NCI-H187 treated with DMSO at 0.1 percent for 48 hours (cell line): Measurements from ENCODE around the gene SMC4.
"Not testable (repeated sequence)": the region's sequence is repeated elsewhere in the genome, so short reads cannot be mapped to it uniquely, and the experiment has no call there.

Experiments
- DNase-seq: peaks from one replicate; lab custom pipeline; 2025; lab: John Stamatoyannopoulos, UW

Gene SMC4

DNA sequence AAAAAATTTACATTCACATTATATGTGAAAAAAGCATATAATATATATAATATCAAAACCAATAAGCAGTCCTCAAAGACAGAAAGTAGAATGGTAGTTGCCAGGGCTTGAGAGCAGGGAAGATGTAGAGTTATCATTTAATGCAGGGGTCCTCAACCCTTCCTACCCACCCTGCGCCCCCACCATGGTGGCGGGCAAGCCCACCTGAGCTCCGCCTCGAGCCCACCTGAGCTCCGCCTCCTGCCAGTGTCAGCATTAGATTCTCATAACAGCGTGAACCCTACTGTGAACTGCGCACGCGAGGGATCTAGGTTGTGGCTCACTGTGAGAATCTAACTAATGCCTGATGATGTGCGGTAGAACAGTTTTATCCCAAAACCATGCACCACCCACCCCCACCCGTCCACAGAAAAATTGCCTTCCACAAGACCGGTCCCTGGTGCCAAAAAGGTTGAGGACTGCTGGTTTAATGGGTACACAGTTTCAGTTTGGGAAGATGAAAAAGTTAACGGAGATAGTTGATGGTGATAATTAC lies 47.1 kb downstream of the SMC4 start:
- DNase-seq, result no peak

- DNase-seq, result no peak
These were observed 48.1 kb downstream of the SMC4 start for GRCh38 chr3:160447544-160447943.

DNA sequence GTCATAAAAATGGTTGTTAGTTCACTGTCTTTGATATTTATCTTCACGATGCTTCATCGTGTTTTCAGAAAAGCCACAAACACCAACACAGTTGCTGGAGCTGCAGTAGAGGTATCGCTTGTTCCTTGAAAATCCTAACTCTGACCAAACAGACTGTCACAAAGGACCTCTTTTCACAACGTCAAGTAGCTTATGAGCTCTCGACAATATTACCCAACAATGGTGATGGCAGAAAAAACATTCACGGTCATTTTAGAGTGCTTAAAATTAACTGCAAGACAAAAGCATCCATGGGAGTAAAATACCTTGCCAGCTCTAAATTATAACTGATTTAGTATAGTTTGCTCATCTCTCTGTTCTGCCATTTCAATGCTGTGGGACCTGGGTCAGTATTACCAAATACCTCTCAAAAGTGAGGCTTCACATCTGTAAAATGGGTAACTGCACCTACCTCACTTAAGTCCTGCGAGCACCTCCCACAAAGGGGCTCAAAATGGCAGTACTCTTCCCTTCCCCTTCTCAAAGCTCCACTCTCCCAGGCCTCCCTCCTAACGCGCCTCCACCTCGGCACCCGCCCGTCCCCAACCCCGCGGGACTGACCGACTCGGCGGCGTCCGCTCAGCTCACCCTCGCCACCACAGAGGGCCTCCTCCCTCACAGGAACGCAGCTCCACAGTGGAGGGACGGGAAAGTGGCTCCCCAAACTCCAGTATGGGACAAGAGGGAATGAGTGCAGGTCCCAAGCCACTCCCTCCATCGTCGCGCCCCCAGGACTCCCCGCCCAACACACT lies 49.6 kb downstream of the SMC4 start:
- no peak for DNase-seq

DNA sequence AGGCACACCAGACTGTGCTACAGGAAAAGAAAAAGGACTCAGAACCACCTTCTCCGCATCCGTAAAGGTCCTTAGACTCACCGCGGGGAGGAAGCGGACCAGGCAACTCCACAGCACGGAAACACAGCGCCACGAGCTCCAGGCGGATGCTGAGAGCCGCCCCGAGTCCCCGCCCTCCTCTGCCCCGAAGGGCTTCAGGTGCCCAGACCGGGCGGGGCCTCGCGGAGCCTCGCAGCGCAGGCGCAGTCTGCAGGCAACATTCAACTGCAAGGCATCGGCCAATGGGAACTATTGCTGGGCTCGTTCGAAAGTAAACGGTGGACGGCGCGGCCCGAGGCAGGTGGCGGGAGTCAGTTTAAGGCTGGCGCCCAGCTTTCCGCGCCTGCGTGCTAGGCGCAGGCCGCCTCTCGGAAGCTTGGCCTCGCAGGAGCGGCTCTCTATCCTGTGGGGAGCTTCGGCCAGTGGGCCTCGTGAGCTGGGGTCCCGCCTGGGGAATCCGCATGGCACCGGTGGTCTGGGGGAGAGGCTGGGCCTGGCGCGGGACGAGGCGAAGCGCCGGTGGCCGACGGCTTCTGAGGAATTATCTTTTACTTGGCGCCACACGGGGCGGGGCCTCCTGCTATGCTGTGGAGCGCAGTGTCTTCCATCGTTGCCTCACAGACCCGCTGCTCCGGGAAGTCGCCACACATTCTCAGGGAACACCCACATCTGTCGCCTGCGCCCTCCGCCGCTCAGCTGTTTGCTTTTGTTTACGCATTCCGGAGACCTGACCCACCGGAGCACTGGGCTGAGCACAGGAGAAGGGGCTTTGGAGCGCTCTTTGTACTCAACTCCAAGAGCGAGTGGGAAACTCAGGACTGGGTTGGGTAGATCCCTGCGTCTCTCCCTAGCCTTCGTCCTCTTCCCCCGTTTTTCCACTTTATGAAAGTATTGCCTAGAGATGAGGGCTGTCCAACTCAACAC lies 50.5 kb downstream of the SMC4 start, which contains the start of gene TRIM59:
Gene TRIM59, minus strand, starts transcription at position 151 of the 963 bp plus-strand sequence. CDS start 10,603 bp downstream, outside the sequence.
- peak; percentile 28 for DNase-seq

DNA sequence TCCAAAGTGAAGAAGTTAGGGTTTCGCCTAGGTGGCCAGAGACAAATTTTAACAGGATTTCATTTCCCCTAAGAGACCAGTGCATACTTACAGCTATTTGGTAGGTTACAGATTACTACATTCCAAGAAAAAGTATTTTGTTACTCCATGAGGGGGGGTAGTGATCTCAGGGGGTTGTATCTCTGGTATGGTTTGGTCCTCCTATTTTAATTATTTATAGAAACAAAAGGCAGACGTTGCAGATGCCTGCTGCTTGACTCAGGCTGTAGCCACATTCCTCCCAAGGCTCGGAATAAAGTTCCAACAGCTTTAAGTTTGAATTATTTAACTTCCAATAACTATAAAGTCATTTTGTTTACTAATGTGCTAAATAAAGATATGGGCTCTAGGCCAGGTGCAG lies 51.4 kb downstream of the SMC4 start:
- DNase-seq, result no peak

- no peak for DNase-seq
These were observed 52.2 kb downstream of the SMC4 start for GRCh38 chr3:160451602-160452001.

- not testable (repeated sequence) for DNase-seq
These were observed 52.8 kb downstream of the SMC4 start for GRCh38 chr3:160452251-160452650.

DNA sequence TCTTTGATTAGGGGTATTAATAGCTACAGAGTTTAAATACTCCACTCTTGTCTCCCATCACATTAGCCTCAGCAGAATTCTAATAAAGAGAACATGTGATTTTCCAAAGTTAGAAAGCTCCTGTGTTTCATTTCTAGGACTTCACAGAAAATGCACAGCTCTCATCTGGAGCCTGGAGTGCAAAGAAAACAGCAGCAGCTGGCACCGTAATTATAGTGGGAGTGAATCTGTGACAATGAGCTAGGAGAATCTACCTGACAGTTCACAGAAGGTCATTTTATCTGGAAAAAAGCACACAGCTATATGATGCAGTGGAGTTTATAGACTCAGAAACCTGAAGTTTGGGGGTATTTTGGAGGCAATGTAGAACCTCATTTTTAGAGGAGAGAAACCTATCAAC lies 55.5 kb downstream of the SMC4 start:
- no peak for DNase-seq

DNA sequence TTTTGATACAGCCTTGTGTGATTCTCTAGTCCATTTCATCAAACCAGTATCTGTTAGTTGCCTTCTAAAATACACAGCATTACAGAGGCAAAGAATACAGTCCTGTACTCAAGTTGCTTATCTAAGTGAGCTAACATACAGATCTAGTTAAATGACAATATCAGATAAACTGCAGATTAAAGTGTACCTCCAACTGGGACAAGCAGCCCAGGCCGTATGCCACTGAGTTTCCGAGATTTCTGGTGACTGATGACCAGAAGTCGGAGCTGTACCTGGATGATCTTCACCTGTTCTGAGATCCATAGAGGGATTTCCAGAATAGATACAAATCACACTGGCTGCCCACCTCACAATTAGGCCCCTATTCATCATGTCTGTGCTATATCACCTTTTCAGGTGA lies 56.4 kb downstream of the SMC4 start:
- DNase-seq, result no peak

- DNase-seq, result no peak
These were observed 58.7 kb downstream of the SMC4 start for GRCh38 chr3:160458151-160458550.

DNA sequence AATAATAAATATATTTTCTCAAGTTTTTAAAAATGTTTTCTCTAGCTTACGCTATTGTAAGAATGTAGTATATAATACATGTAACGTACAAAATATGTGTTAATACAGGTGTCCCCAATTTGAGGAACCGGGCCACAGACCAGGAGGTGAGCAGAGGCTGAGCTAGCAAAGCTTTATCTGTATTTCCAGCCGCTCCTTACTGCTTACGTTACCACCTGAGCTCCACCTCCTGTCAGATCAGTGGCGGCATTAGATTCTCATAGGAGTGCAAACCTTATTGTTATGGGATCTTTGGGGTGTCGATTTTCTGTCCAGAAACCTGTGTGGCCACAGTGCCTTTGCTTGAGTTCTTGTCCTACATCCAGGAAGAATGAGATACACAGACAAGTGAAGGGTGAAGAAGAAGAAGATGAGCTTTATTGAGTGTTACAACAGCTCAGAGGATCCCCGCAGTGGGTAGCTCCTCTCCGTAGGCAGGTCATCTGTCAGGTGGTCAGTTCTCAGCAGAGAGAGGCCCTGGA lies 60.1 kb downstream of the SMC4 start:
- no peak for DNase-seq

DNA sequence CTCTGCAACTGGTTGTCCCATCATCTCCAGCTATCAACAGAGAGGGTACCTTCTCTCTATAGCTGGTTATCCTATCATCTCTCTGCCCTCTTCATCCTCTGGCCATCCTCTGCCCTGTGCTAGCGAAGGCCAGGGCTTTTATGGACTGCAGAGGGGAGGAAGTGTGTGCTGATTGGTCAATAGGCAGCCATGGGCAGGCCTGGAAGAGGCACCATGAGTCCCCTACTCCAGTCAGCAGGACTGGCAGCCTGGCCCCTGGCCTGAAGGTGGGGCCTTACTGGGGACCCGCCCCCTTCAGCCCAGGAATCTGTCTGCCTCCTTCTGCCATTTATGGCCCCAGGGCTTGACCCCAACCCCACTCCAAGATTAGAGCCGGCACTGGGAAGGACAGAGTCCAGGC lies 60.6 kb downstream of the SMC4 start:
- no peak for DNase-seq

DNA sequence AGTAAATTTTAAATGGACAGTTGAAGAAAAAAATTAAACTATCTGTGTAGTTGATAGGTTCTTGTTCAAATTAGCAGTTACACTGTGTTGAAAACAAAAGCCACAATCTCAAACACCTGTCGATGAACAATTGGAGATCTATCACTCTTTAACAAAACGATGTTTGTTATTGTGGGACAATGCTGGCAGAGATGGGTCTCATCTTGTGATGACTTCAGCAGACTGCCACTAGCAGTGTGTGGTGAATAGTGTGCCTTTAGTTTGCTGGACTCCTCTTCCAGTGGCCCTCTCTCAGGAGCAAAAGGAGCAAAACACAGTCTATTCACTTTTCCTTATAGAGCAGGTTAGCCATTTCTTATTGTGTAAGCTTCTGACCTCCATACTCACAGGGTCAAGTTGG lies 64.9 kb downstream of the SMC4 start:
- DNase-seq, result no peak

- no peak for DNase-seq
These were observed 65.5 kb downstream of the SMC4 start for GRCh38 chr3:160464971-160465370.

GRCh38 chr3:160470181-160470580 lies 70.7 kb downstream of the SMC4 start:
- DNase-seq, result no peak

- no peak for DNase-seq
These were observed 72.4 kb downstream of the SMC4 start for GRCh38 chr3:160471892-160472291.

- DNase-seq, result no peak
These were observed 72.9 kb downstream of the SMC4 start for GRCh38 chr3:160472344-160472743.

DNA sequence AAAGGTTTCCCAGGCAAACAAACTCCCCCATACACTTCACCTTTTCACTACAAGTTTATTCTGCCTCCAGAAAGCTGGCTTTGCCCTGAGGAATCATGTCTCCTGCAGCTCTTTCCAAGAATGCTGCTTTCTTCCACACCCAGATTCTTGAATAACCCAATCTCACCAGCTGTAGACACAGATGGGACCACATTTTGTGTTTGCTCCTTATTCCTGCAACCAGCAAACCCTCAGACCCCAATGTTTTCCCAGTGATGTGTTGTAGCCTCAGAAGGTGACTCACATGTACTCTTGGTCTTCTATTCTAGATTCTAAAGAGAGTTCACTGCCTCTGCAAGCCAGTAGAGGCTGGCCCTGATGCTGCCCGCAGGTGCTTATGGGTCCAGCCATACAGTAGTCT lies 73.8 kb downstream of the SMC4 start:
- no peak for DNase-seq

GRCh38 chr3:160473978-160474377 lies 74.5 kb downstream of the SMC4 start:
- DNase-seq, result no peak

GRCh38 chr3:160474416-160474838 lies 75.0 kb downstream of the SMC4 start:
- DNase-seq, result no peak

DNA sequence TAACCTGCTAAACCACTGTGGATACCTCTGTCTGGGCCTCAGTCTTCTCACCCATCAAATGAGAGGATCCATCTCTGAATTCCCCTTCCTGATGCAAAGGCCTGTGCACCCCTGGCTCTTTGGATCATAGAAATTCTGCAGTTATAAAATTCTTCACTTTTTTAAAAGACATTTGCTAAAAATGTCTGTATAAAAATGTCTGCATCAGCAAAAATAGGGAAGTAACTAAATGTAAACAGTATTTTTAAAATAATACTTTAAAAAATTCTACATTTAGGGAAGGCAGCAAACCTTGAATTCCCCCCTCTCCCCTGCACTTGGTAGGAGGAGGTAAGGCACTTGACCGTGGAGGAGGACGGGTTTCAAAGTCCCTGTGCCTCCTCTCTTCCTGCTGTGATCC lies 75.7 kb downstream of the SMC4 start:
- no peak for DNase-seq

DNA sequence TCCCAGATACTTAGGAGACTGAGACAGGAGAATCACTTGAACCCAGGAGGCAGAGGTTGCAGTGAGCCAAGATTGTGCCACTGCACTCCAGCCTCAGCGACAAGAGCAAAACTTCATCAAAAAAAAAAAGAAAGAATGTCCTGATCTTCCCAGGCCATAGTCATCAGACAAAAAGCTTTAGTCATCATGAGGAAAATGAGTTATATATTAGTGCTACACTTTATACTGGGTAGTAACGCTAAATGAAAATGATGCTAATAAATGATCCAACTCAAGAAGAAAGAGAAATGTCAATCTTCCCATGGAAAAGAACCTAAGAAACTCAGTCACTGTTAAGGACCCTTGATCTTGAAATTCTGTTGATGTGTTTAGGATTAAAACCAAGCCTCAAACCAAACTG lies 76.4 kb downstream of the SMC4 start:
- no peak for DNase-seq
